ENCODE measurements around the gene SPRED1.

The SPRED1 gene

DNA sequence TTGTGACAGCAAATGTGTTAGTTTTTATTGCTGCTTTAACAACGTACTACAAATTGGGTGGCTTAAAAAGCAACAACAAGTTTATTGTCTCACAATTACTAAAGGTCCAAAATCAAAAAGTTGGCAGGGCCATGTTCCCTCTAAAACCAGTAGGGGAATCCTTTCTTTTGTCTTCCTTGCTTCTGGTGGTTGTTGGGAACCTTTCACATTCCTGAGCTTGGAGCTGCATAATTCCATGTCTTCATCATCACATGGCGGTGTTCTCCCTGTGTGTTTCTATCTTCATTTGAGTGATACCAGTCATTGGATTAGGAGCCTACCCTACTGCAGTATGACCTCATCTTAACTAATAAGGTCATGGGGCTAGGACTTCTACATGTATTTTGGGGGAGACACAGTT, 7.4 kb downstream of the SPRED1 start:
- Histone ChIP-seq H4K20me1 (ENCODE audit: control insufficient read depth, insufficient read depth, low read depth, low read length) (no peaks in the 10 kb centered on the region), H3K36me3 (ENCODE audit: control insufficient read depth, low read length) (no peaks in the 10 kb centered on the region), H3K79me2 (ENCODE audit: control insufficient read depth, low read length) (peaks cover 66% of the 10 kb centered on the region), H3K9me2 (replicated peaks; ENCODE audit: control insufficient read depth, low read length) (no peaks in the 10 kb centered on the region), H3K27ac (ENCODE audit: low read depth, low read length) (no peak overlapping the region), H3K4me3 (ENCODE audit: low read length) (no peak overlapping the region), H3K4me2 (ENCODE audit: low read length) (no peak overlapping the region), H3F3A (ENCODE audit: control insufficient read depth, insufficient read depth) (peaks cover under 1% of the 10 kb centered on the region), H3K27me3 (ENCODE audit: control insufficient read depth, low read length) (no peaks in the 10 kb centered on the region), H3K9me3 (ENCODE audit: control insufficient read depth, insufficient read depth, low read length) (no peaks in the 10 kb centered on the region), H3K4me1 (ENCODE audit: control insufficient read depth, low read length) (no peaks in the 10 kb centered on the region)
- TF ChIP-seq, protein P1, sequence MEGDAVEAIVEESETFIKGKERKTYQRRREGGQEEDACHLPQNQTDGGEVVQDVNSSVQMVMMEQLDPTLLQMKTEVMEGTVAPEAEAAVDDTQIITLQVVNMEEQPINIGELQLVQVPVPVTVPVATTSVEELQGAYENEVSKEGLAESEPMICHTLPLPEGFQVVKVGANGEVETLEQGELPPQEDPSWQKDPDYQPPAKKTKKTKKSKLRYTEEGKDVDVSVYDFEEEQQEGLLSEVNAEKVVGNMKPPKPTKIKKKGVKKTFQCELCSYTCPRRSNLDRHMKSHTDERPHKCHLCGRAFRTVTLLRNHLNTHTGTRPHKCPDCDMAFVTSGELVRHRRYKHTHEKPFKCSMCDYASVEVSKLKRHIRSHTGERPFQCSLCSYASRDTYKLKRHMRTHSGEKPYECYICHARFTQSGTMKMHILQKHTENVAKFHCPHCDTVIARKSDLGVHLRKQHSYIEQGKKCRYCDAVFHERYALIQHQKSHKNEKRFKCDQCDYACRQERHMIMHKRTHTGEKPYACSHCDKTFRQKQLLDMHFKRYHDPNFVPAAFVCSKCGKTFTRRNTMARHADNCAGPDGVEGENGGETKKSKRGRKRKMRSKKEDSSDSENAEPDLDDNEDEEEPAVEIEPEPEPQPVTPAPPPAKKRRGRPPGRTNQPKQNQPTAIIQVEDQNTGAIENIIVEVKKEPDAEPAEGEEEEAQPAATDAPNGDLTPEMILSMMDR (IDR thresholded peaks at IDR 0.05; ENCODE audit: low read depth, low read length, poor library complexity, severe bottlenecking): no peak
- TF ChIP-seq EZH2phosphoT487 (IDR thresholded peaks at IDR 0.05; ENCODE audit: borderline replicate concordance, low read length): no peak

DNA sequence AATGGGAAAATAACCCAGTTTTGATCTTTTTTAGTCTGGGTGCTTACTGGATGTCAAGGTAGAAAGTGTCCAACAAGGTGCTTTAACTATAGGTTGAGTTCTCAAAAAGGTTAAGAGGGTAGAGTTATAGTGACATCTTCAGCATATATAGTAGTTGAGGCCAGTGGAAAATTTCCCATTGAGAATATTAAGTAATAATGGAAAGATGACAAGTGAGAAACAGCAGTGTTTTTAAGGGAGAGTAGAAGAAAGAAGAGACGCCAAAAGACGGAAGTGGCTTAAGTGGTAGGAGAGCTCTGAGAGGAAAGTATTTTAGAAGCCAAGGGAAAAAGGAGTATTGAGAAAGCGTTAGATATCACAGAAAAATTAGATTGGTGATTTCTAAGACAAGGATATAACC, 10.6 kb downstream of the SPRED1 start:
- Histone ChIP-seq H3K4me3 (ENCODE audit: low read length) (no peak overlapping the region), H3K4me1 (ENCODE audit: control insufficient read depth, low read length) (no peaks in the 10 kb centered on the region), H4K20me1 (ENCODE audit: control insufficient read depth, insufficient read depth, low read depth, low read length) (no peaks in the 10 kb centered on the region), H3F3A (ENCODE audit: control insufficient read depth, insufficient read depth) (no peaks in the 10 kb centered on the region), H3K79me2 (ENCODE audit: control insufficient read depth, low read length) (peaks cover 38% of the 10 kb centered on the region), H3K36me3 (ENCODE audit: control insufficient read depth, low read length) (no peaks in the 10 kb centered on the region), H3K9me3 (ENCODE audit: control insufficient read depth, insufficient read depth, low read length) (no peaks in the 10 kb centered on the region), H3K9me2 (replicated peaks; ENCODE audit: control insufficient read depth, low read length) (no peaks in the 10 kb centered on the region), H3K27ac (ENCODE audit: low read depth, low read length) (no peak overlapping the region), H3K27me3 (ENCODE audit: control insufficient read depth, low read length) (no peaks in the 10 kb centered on the region), H3K4me2 (ENCODE audit: low read length) (no peak overlapping the region)
- TF ChIP-seq, protein P1 (IDR thresholded peaks at IDR 0.05; ENCODE audit: low read depth, low read length, poor library complexity, severe bottlenecking): no peak
- no peak for TF ChIP-seq EZH2phosphoT487 (IDR thresholded peaks at IDR 0.05; ENCODE audit: borderline replicate concordance, low read length)

DNA sequence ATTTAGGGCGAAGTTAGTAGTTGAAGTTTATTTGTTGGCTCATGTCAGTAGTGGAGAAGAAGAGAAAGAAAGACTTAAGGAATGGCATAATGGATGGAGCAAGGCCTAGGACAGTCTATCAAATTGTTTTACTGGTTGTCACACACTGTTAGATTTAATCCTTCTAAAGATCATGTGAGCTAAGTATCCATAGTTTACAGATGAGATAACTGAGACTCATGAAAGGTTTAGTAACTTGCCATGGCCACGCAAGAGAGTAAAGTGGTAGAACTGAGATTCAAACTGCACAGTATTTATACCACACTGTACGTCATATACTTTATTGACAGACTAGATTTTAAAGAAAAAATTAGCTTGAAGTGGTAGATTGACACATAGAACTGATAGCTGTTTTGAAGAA, 11.4 kb downstream of the SPRED1 start:
- no peaks in the 10 kb centered on the region for H3K36me3 ChIP-seq (ENCODE audit: control insufficient read depth, low read length)
- H3K27ac ChIP-seq (ENCODE audit: low read depth, low read length): no peak overlapping the region
- no peaks in the 10 kb centered on the region for H4K20me1 ChIP-seq (ENCODE audit: control insufficient read depth, insufficient read depth, low read depth, low read length)
- no peaks in the 10 kb centered on the region for H3F3A ChIP-seq (ENCODE audit: control insufficient read depth, insufficient read depth)
- H3K9me3 ChIP-seq (ENCODE audit: control insufficient read depth, insufficient read depth, low read length): no peaks in the 10 kb centered on the region
- H3K4me3 ChIP-seq (ENCODE audit: low read length): no peak overlapping the region
- no peak overlapping the region for H3K4me2 ChIP-seq (ENCODE audit: low read length)
- no peak for TF ChIP-seq EZH2phosphoT487 (IDR thresholded peaks at IDR 0.05; ENCODE audit: borderline replicate concordance, low read length)
- TF ChIP-seq, protein P1 (IDR thresholded peaks at IDR 0.05; ENCODE audit: low read depth, low read length, poor library complexity, severe bottlenecking): no peak
- no peaks in the 10 kb centered on the region for H3K27me3 ChIP-seq (ENCODE audit: control insufficient read depth, low read length)
- H3K4me1 ChIP-seq (ENCODE audit: control insufficient read depth, low read length): no peaks in the 10 kb centered on the region
- peaks cover 33% of the 10 kb centered on the region for H3K79me2 ChIP-seq (ENCODE audit: control insufficient read depth, low read length)
- H3K9me2 ChIP-seq (replicated peaks; ENCODE audit: control insufficient read depth, low read length): no peaks in the 10 kb centered on the region
